Kidney tubule cell (primary cell): ENCODE results near the gene NOC2L.

Experiments
- DNase-seq: peaks from one replicate; pipeline ENCODE4 v3.0.0-alpha.2; 2018; ENCODE audit warnings: low spot score

Gene NOC2L

DNA sequence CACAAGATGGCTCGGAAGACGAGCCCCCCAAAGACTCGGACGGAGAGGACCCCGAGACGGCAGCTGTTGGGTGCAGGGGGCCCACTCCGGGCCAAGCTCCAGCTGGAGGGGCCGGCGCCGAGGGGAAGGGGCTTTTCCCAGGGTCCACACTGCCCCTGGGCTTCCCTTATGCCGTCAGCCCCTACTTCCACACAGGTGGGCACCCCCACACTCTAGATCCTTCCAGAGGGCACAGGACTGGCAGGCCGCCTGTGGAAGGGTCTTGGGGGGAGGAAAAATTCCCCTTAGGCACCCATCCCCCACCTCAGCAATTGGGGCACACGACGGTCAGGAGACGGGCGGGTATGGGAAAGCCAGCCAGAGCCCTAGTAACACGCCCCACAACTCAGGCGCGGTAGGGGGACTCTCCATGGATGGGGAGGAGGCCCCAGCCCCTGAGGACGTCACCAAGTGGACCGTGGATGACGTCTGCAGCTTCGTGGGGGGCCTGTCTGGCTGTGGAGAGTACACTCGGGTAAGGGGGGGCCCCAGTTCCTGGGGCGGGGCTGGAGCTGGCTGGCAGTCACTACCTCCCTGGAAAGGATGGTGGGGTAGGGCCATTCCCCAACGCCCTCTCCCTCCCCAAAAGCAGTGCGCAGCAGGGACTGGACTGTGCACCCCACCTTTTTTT, 16.1 kb downstream of the NOC2L start:
- no peak for DNase-seq

DNA sequence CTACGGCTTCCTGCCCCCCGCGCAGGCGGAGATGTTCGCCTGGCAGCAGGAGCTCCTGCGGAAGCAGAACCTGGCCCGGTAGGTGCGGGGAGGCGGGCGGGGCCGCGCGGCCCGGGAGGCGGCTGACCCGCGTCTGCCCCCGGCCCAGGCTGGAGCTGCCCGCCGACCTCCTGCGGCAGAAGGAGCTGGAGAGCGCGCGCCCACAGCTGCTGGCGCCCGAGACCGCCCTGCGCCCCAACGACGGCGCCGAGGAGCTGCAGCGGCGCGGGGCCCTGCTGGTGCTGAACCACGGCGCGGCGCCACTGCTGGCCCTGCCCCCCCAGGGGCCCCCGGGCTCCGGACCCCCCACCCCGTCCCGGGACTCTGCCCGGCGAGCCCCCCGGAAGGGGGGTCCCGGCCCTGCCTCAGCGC, 16.6 kb downstream of the NOC2L start:
- DNase-seq, result no peak

DNA sequence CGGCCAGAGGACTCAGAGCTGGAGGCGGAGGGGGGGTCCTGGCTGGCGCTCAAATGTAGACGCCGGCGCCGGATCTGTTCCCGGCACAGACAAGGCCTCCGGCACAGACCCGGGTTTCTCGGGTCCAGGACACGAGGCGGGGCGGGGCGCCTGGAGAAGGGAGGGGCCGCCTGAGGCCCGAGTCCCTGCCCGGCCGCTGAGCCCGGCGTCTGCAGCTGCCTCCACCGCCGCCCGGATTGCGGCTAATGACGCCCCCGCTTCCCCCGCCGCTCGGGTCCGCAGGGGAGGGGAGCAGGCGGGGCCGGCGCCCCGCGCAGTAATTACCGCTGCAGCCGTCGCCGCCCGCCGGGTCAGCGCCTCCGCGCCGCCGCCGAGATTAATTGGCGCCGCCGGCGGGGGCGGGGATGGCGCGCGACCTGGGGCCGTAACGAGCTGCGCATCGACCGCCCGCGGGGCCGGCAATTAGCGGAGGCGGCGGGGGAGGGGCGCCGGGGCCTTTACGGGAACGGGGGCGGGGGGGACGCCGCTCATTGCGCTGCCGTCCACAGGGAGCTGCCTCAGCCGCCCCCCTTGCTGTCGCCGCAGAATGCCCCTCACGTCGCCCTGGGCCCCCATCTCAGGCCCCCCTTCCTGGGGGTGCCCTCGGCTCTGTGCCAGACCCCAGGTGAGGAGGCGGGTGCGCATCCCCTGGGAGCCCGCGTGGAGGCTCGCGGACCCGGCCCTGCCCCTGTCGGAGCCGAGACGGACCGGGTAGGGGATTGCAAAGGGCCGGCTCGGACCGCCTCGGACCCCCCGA, 17.3 kb downstream of the NOC2L start:
- peak; percentile 50 for DNase-seq

DNA sequence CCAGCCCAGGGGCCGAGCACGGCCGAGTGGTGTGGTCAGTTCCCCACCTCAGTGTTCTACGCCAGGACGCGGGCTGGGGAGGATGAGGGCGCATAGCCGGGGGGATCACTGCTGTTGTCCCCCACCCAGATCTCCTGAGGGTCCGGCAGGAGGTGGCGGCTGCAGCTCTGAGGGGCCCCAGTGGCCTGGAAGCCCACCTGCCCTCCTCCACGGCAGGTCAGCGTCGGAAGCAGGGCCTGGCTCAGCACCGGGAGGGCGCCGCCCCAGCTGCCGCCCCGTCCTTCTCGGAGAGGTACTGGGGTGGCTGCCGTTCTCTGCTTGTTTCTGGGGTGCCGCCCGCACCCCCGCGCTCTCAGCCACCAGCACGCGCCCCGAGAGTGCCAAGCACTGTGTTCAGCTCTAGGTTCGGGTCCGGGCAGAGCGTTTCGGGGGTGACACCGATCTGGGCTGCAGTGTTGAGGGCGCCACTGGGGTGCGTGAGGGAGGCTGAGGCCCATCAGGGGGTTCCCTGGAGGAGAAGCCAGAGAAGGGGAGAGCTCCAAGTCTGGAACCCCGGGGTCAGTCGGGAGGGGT, 18.0 kb downstream of the NOC2L start:
- DNase-seq, result no peak

DNA sequence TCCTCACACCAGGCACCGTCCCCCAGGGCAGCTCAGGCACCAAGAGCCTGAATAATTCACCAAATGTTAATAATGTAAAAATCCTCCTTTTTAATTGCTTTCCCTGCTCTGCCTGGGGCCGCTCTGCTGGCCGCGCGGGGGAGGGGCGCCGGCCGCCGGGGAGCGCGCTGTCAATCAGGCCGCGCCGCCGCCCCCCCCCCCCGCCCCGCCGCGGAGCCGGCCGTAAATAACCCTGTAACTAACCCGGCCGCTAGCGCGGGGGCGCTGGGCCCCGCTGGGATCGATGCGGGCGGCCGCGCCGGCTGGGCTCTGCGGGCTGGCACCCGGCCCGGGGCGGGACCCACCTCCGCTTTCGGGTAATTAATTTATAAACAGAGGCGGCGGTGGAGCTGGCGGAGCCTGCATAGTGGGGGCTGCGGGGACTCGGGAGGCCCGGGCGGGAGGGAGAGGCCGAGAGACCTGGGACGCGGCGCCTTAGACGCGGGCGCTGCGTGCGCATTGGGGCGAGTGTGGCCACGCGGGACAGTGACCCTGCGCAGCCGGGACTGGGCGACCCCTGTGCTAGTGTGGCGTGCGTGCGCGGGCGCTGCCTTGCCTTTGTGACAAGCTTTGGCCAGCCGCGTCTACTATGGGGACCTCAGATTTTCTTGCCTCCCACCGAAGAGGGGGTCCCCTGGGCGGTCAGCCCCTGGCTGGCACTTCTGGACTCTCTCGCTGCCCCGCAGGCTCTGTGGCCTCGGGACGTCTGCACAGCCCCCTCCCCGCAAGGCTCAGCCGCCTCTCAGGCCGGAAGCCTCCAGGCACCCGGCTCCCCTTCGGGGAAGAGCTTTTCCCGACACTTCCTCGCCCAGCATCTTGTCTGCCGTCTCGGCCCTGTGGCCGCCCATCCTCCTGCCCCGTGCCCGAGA, 18.7 kb downstream of the NOC2L start:
- DNase-seq, result peak; percentile 59

DNA sequence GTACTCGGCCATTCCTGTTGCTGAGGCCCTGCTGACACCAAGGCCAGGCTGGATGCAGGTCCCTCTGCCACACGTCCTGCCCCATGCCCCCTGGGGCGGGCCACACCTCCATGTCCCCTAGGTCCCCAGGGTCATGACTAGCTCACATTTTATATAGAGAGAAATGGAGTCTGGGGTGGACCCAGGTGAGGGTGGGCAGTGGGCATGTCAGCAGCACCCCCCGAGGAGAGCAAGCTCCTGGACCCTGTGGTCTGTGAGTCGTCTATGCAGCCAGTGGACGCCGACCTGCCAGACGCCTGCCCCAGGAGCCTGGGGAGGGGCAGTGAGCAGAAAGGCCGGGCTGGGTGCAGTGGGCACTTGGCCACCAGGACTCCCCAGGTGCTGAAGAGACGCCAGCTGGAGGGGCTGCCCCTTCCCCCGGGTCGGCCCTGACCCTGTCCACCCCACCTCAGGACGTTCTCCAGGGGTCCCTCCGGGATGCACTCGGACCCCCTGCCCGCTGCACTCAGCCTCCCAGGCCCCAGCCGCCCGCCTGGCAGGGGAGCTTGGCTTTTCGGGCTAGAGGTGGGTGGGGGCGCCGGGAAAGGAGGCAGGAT, 19.4 kb downstream of the NOC2L start:
- DNase-seq, result no peak

DNA sequence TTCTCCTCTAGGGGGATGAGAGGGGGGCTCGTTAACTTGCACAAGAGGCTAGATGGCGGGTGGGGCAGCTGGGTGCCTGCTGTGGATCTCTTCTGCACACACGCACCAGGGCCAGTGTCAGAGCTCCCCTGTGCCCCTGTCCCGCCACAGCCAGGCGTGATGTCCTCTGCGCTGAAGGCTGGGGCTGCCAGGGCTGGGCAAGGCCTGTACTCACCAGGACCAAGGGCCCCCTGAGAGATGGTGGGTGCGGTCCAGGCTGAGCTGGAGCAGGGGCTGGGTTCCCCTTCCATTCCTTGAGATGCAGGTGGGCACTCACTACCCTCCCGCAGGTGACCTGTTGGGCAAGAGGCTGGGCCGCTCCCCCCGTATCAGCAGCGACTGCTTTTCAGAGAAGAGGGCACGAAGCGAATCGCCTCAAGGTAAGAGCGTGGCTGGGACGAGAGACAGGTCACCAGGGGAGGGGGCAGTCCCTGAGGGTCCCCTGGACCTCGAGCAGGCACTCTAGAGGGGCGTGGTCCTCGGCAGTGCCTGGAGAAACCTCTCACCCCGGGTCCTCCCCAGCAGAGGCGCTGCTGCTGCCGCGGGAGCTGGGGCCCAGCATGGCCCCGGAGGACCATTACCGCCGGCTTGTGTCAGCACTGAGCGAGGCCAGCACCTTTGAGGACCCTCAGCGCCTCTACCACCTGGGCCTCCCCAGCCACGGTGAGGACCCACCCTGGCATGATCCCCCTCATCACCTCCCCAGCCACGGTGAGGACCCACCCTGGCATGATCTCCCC, 20.2 kb downstream of the NOC2L start:
- no peak for DNase-seq

DNA sequence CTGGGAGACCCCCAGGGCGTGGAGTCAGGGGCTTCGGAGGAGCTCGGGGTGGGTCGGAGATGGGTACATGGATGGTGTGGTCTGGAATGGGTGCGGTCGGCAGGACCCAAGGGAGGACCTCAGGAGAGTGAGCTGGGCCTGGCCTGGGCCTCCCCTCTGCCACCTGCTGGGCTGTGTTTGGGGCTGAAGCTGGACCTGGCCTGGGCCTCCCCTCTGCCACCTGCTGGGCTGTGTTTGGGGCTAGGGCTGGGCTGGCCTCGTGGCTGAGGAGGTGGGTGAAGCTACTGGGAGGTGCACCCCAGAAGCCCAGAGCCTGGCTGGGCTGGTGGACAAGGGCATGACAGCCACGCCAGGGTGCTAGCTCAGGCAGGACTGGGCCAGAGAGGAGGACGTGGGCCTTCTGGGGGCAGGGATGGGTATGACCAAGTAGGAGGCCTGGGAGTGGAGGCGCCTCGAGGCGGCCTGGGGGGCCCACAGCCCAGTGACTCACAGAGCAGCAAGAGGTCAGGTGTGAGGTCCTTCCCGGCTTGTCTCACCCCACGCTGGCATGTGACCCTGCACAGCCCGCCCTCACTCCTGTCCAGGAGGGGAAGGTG, 20.9 kb downstream of the NOC2L start:
- peak; percentile 71 for DNase-seq

DNA sequence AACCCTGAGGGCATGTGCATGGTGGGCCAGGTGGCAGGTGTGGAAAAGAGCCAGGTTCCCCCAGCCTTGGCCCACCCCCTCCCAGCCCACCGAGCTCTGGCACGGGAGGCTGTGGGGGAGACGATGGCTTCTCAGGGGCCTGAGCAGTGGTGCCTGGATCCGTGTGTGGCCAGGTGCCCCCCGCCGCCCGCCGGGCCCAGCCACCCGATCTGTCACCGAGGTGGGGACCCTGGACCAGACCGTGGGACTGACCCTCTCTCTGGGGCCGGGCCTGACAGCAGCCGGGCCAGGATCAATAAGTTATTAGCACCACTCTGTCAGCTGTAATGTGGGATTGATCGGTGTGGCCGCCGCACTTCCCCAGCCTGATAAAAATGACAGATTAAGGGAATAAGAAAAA, 21.5 kb downstream of the NOC2L start:
- DNase-seq, result no peak

DNA sequence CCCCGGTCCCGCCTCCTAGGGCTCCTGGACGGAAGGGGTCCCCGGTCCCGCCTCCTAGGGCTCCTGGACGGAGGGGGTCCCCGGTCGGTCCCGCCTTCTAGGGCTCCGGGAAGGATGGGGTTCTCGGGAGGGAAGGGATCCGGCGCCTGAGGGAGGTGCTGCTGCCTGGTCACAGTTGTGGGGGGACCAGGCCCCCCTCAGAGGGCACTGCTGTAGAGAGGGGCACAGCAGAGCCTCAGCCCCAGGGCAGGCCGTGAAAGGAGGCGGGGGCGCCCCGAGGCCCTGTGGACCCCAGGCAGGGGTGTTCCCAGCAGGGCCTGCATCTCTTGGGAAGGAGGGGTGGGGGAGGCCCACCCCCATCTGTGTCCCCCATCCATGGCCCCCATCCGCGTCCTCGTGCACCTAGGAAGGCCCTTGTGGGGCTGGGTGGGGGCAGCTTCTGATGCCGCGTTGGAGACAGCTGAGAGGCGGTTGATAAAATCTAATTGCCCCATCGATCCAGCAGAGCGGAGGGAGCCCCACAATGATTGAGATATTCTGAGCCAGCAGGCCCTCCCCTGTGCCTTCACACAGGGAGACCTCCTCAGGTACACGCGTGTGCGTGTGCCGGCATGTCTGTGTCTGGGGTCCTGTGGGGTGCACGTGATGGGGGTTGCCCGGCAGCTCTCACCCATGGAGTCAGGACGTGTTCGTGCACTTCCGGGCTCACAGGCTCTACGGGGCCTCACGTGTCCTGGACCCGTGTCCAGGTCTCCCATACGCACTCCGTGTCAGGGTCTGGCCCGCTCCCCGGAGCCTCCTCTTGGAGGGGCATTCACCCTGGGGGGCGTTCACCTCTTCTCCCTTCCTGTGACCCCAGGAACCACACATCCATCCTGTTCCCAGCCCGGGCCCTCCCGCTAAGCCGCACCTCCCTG, 22.4 kb downstream of the NOC2L start:
- no peak for DNase-seq

DNA sequence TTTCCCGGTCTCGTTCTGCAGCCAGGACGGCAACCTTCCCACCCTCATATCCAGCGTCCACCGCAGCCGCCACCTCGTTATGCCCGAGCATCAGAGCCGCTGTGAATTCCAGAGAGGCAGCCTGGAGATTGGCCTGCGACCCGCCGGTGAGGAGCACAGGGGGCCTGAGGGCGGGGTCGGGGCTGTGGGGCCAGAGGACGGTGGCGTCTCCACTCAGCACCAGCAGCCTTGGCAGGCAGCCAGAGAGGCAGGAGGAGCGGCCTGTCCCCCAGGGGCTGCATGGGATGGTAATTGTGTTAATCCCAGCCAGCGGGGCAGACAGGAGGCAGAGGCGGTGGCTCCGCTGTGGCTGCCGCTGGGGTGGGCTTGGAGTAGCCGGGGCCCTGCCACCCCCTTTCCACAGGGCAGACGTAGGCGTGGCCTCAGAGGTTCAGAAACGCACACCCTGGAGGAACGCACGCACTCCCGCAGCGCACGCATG, 23.3 kb downstream of the NOC2L start:
- DNase-seq, result no peak

DNA sequence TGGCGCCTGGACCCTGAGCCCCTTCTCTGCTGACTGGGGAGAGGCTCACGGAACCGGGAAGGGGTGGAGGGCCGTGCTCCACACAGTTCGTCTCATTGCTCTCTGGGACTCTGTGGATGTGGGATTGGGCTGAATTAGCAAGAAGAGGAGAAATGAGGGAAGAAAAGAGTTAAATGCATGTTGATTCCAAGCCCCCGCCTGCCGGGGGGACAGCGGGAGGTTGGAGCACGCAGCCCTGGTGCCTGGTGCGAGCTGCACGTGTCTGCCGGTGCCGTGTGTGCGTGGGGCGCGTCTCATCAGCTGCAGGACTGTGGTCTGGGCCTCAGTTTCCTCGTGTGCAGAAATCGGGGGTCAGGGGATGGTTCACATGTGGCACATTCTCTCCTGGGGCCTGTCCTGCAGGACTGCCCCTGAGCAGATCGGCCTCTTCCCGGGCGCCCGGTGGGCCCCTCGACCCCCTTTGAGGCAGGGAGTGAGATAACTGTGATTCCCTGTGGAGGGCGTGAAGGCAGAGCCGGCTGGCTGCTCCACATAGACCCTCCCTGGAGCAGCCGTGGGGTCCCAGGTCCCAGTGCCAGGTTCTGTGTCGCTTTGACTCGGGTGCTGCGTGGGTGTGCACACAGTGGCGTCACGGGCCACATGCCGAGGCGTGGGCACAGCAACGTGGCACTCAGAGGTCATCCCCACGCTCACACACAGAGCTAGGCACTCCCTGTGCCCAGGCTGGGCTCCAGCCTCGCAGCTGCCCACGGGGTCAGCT, 23.9 kb downstream of the NOC2L start:
- DNase-seq, result no peak

DNA sequence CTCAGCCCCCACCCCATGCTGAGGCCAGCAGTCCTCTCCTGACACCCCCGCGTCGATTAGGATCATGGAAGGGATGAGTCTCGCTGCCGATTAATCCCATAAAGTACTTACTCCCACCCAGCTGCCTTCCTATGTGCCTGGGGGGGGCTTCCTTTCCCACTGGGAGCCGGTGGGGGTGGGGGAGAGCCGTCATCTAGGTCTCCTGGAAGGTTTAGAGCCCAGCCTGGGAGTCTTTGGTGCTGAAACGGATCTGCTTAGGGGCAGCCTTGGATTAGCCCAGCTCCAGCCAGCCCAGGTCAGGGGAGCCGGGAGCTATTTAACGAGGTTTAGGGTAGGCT, 25.5 kb downstream of the NOC2L start:
- no peak for DNase-seq

DNA sequence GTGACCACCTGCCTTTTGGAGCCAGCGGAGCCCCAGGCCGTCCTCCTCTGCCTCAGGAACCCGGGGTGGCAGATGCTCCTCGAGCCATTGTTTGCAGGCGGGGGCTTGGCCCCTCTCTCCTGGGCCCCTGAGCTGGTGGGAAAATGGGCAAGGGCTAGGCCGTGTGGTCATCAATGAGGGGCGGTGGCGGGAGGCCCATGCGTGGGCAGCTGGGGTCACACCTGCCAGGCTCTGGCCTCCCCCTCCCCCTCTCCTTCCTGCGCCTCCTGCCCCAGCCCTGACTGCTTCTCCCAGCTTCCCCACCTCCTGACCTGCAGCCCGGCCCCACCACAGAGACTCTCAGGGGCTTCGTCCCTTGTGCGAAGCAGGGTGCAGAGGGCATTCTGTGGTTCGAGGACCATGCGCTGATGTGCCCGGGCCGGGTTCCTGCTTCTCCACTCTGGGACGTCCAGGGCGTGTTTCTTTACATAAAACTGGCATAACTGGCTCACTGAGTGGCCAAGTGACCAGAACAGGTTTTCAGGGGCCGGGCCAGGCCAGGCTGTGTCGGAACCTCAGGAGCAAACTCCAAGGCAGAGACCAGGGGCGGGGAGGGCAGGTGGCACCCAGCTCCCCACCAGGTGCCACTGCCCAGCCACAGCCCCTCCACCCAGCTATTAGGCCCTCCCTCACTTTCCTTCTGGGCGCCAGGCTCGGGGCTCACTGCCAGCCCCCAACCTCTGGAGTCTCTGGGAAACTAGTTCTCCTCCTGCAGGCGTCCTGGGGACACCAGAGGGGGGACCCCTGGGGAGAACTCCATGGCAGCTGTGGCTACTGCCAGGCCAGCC, 26.1 kb downstream of the NOC2L start:
- DNase-seq, result no peak

DNA sequence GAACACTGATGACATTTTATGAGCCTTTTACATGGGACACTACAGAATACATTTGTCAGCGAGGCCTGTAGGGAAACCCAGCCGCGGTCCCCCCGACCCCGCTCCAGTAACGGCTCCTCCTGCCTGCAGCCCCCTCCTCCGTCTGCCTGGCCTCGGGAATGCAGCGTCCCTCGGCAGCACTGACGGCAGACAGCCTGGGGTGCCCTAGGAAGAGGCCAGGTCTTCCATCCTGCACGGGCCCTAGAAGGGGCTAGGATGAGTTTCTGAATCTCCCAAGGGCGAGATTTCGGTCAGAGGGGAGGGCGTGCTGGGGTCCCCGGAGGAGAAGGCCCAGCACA, 26.9 kb downstream of the NOC2L start:
- no peak for DNase-seq

DNA sequence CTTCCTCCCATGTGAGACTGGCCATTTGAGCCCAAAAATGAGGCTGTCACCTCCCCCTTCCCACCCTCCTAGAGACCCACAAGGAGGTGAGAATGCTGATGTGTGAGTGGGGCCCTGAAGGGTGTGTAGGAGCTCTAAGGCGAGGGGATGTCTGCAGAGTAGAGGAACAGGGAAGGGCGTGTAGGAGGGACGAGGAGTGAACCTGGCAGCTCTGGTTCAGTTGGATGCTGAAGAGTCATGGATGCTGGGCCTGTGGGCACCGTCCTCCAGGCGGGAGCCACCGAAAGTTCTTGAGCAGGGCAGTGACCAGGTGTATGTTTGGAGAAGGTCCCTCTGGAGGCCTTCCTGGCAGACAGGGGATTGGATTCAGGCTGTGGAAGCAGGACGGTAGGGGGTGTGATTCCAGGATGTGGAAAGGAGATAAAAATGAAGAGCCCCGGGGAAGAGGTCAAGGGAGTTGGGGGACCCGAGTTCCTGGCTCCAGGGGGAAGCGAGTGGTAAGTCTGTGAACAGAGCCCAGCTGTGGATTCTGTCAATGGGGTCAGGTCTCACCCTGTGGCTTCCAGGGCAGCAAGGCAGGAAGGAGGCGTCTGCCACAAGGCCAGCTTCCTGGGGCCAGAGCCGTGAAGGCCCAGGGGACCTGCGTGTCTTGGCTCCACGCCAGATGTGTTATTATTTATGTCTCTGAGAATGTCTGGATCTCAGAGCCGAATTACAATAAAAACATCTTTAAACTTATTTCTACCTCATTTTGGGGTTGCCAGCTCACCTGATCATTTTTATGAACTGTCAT, 27.5 kb downstream of the NOC2L start:
- no peak for DNase-seq

DNA sequence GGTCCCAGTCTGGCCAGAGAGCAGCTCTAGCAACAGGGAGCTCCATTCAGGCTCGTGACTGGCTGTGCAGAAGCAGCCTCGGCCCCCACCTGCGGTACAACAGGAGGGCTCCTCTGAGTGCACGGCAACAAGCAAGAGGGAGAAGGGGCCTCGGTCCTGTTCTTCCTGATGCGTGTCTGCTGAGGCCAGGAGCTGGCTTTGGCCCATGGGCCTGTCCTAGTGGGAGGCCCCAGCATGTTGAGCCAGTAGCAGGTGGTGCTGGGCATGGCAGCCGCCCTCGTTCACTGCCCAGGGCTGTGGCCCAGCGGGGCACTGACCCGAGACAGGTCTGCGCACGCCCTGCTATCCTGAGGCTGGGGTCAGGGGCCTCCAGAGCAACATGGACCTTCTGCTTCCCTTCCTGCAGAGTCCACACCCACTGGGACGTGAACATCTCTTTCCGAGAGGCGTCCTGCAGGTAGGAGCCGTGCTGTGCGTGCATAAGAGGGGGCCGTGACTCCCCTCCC, 28.4 kb downstream of the NOC2L start:
- no peak for DNase-seq
